Endothelial cell of umbilical vein (primary cell): ENCODE data around the gene NADSYN1. TPM values are rescaled to one million over a fixed set of nuclear protein-coding genes. Genes with fewer than 3 reads are reported as not detected.

ENCODE experiments used
- BruUV-seq: library from RNA; stranded (reverse); fragments of 400-500 nt; replicated peaks from 2 replicates; lab custom pipeline; 2021; lab: Mats Ljungman, UMichigan
- CTCF ChIA-PET: fragments of 300-600, 350-600 bp; sonication (Branson Sonifier 250); formaldehyde crosslinking; loops from one replicate; lab custom pipeline; 2021; ENCODE audit warnings: antibody characterized with exemption, inconsistent platforms; lab: Charles Lee
- POLR2A ChIA-PET: fragments of 300-600, 350-600 bp; sonication (Branson Sonifier 250); formaldehyde crosslinking; loops from one replicate; lab custom pipeline; 2021; ENCODE audit warnings: antibody characterized with exemption, inconsistent platforms; lab: Charles Lee
- DNase-seq: peaks from one replicate; pipeline ENCODE4 v3.0.0-alpha.2; 2011; ENCODE audit warnings: low read depth, low spot score
- FAIRE-seq: peaks from 2 replicates; lab custom pipeline; 2011; peaks lifted over from hg19 to GRCh38; lab: Jason Lieb, UNC
- H2AFZ ChIP-seq: 2 replicates; pipeline ENCODE4 v1.6.0; 2012; ENCODE audit warnings: low read depth, low read length, control low read depth, inconsistent platforms
- H3K27ac ChIP-seq: 2 replicates; pipeline ENCODE4 v1.5.1; 2011; ENCODE audit warnings: low read depth, mild to moderate bottlenecking, control low read depth, low read length, moderate library complexity; ENCODE audit not compliant: insufficient read depth
- H3K27me3 ChIP-seq, 2 experiments: 2 replicates each; pipeline versions ENCODE4 v1.6.0 to v1.6.1; 2011; ENCODE audit warnings: low read length in 2 of 2, mixed read lengths in 1 of 2; ENCODE audit not compliant: control insufficient read depth in 2 of 2, insufficient read depth in 2 of 2
- H3K36me3 ChIP-seq, 2 experiments: 2 replicates in 1 of 2; 3 replicates in 1 of 2; pipeline ENCODE4 v1.5.1; 2011; ENCODE audit warnings: low read length in 2 of 2, mild to moderate bottlenecking in 1 of 2, moderate library complexity in 1 of 2; ENCODE audit not compliant: control insufficient read depth in 2 of 2, insufficient read depth in 2 of 2; ENCODE audit errors: extremely low read depth in 1 of 2
- H3K4me1 ChIP-seq: 3 replicates; pipeline ENCODE4 v1.5.1; 2011; ENCODE audit warnings: mild to moderate bottlenecking, low read length; ENCODE audit not compliant: control insufficient read depth, insufficient read depth; ENCODE audit errors: extremely low read depth
- H3K4me2 ChIP-seq: 2 replicates; pipeline ENCODE4 v1.6.1; 2011; ENCODE audit warnings: low read length, control low read depth, mixed read lengths; ENCODE audit not compliant: insufficient read depth
- H3K4me3 ChIP-seq, 3 experiments: fragments of 200-600 bp in 1 of 3; sonication (generic), shearing (Covaris generic) in 1 of 3; replicated peaks in 1 of 3; 2 replicates each; pipeline ENCODE4 v1.5.1; 2011 to 2016; ENCODE audit warnings: control low read depth in 3 of 3, low read length in 3 of 3, mild to moderate bottlenecking in 2 of 3, inconsistent platforms in 1 of 3, low read depth in 1 of 3, moderate library complexity in 1 of 3; ENCODE audit not compliant: insufficient read depth in 1 of 3
- H3K79me2 ChIP-seq: 2 replicates; pipeline ENCODE4 v1.6.0; 2012; ENCODE audit warnings: low read length, inconsistent platforms; ENCODE audit not compliant: control insufficient read depth, insufficient read depth
- H3K9ac ChIP-seq: replicated peaks from 2 replicates; pipeline ENCODE3; 2011; ENCODE audit warnings: low read length, control low read depth; ENCODE audit not compliant: insufficient read depth; ENCODE audit errors: extremely low read depth
- H3K9me1 ChIP-seq: replicated peaks from 3 replicates; pipeline ENCODE4 v1.6.0; 2011; ENCODE audit warnings: mild to moderate bottlenecking, low read length; ENCODE audit not compliant: control insufficient read depth, insufficient read depth; ENCODE audit errors: extremely low read depth
- H3K9me3 ChIP-seq: replicated peaks from 2 replicates; pipeline ENCODE4 v1.5.1; 2012; ENCODE audit warnings: low read length, inconsistent platforms; ENCODE audit not compliant: control insufficient read depth, insufficient read depth
- H4K20me1 ChIP-seq: replicated peaks from 2 replicates; pipeline ENCODE3; 2011; ENCODE audit warnings: mild to moderate bottlenecking, low read length; ENCODE audit not compliant: control insufficient read depth, insufficient read depth; ENCODE audit errors: extremely low read depth
- EZH2 ChIP-seq: IDR thresholded peaks from 2 replicates; pipeline ENCODE4 v1.6.1; 2012; ENCODE audit warnings: borderline replicate concordance, low read depth, mild to moderate bottlenecking, moderate library complexity, low read length, inconsistent platforms; ENCODE audit not compliant: severe bottlenecking
- FOS ChIP-seq: IDR thresholded peaks from 2 replicates; pipeline ENCODE4 v1.6.1; 2011; ENCODE audit warnings: mild to moderate bottlenecking, low read length, moderate library complexity, borderline replicate concordance; ENCODE audit not compliant: insufficient read depth
- JUN ChIP-seq: IDR thresholded peaks from 2 replicates; pipeline ENCODE4 v1.6.1; 2011; ENCODE audit warnings: borderline replicate concordance, low read depth; ENCODE audit not compliant: insufficient read length, insufficient read depth
- MYC ChIP-seq: IDR thresholded peaks from one replicate; pipeline ENCODE4 v1.6.1; 2011; ENCODE audit warnings: mild to moderate bottlenecking, low read depth, low read length
- POLR2A ChIP-seq: IDR thresholded peaks from 2 replicates; pipeline ENCODE4 v1.6.1; 2012; ENCODE audit warnings: low read depth, mild to moderate bottlenecking, control low read depth, low read length
- POLR2AphosphoS5 ChIP-seq: IDR thresholded peaks from 2 replicates; pipeline ENCODE4 v1.6.1; 2012; ENCODE audit warnings: low read depth, mild to moderate bottlenecking, control low read depth, low read length, moderate library complexity; ENCODE audit not compliant: insufficient read depth
- dilution Hi-C: fragments of 300-500 bp; cut with MboI; formaldehyde crosslinking; loops from one replicate; pipeline ENCODE4 v1.15.0; 2019; ENCODE audit warnings: low sequenced_read_pairs; ENCODE audit not compliant: extremely low pct_ligation_motif_present
- intact Hi-C: fragments of 100-400 bp; cut with micrococcal nuclease; formaldehyde crosslinking; loops from one replicate; pipeline ENCODE4 v1.10.0; 2022
- polyA plus RNA-seq, 4 experiments: library from polyadenylated mRNA; depleted of rRNA in 3 of 4; stranded (reverse) in 3 of 4; unstranded in 1 of 4; fragments of >200 nt; gene quantifications; 2 replicates each; pipeline versions ENCODE4 v1.2.1 to v1.2.3, GENCODE V29; 2011 to 2012; ENCODE audit warnings: missing spikeins in 1 of 4
- total RNA-seq: library from RNA; stranded (reverse); gene quantifications from 2 replicates; pipeline ENCODE4 v1.2.3, GENCODE V29; 2021
- TF ChIP-seq, protein P1 (sequence below): IDR thresholded peaks from 2 replicates; pipeline ENCODE4 v1.6.1; 2011; ENCODE audit not compliant: insufficient read depth, insufficient read length
- TF ChIP-seq, protein P2 (sequence below), 2 donors: IDR thresholded peaks; 1 replicate in 1 of 2; 2 replicates in 1 of 2; pipeline ENCODE4 v1.5.1; 2011; ENCODE audit warnings: low read length in 2 of 2, mild to moderate bottlenecking in 2 of 2, moderate library complexity in 2 of 2, control low read depth in 1 of 2, inconsistent platforms in 1 of 2, low read depth in 1 of 2; ENCODE audit not compliant: insufficient read depth in 1 of 2; ENCODE audit errors: extremely low read depth in 1 of 2

Gene NADSYN1
- total and polyA plus RNA-seq, 2 donors (not counting 3 experiments of a cell fraction or from before 2014, with no cell fraction given) = 77.5 to 99.2 TPM

DNA sequence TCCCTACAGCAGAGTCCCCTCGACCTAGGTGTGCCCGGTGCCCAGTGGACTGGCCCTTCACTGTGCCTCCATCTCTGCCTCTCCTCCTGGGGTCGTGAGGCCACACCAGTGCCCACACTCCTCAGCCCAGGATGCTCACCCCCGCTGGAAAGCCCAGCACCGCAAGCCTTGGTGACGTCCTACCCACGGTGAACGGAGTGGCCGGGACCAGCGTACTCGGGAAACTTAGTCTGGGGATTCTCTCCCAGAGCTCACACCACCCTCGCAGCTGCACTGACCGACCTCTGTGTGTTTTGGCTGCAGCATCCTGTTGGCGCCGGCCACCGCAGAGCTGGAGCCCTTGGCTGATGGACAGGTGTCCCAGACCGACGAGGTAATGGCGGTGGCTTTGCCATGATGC lies 38.5 kb downstream of the NADSYN1 start:
- H3K9me3 ChIP-seq = no peaks in the 10 kb centered on the region
- no peaks in the 10 kb centered on the region for H4K20me1 ChIP-seq
- no peaks in the 10 kb centered on the region for H3K79me2 ChIP-seq
- BruUV-seq = no TSS peak
- FAIRE-seq = no peak
- CTCF ChIA-PET = no interaction called here
- no peaks in the 10 kb centered on the region for H3K9me1 ChIP-seq
- intact Hi-C loops (no loop called here), dilution Hi-C loops (no loop called here)
- H3K4me3 ChIP-seq = no peak overlapping the region
- H3K27ac ChIP-seq = no peak overlapping the region
- DNase-seq = no peak
- no peak overlapping the region for H3K4me2 ChIP-seq
- H2AFZ ChIP-seq = no peak overlapping the region
- TF ChIP-seq POLR2A = no peak
- TF ChIP-seq, protein P1, sequence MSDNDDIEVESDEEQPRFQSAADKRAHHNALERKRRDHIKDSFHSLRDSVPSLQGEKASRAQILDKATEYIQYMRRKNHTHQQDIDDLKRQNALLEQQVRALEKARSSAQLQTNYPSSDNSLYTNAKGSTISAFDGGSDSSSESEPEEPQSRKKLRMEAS = no peak
- no peak for TF ChIP-seq MYC
- TF ChIP-seq EZH2 = no peak
- no peak for TF ChIP-seq JUN
- no peak for TF ChIP-seq FOS
- TF ChIP-seq POLR2AphosphoS5 = no peak
- TF ChIP-seq, protein P2, sequence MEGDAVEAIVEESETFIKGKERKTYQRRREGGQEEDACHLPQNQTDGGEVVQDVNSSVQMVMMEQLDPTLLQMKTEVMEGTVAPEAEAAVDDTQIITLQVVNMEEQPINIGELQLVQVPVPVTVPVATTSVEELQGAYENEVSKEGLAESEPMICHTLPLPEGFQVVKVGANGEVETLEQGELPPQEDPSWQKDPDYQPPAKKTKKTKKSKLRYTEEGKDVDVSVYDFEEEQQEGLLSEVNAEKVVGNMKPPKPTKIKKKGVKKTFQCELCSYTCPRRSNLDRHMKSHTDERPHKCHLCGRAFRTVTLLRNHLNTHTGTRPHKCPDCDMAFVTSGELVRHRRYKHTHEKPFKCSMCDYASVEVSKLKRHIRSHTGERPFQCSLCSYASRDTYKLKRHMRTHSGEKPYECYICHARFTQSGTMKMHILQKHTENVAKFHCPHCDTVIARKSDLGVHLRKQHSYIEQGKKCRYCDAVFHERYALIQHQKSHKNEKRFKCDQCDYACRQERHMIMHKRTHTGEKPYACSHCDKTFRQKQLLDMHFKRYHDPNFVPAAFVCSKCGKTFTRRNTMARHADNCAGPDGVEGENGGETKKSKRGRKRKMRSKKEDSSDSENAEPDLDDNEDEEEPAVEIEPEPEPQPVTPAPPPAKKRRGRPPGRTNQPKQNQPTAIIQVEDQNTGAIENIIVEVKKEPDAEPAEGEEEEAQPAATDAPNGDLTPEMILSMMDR (IDR thresholded peaks at IDR 0.05; ENCODE audit: extremely low read depth in 1 of 2, insufficient read depth in 1 of 2, low read depth in 1 of 2, low read length in 2 of 2) = no peak
- H3K4me1 ChIP-seq = peaks cover 25% of the 10 kb centered on the region
- peaks cover 6 to 26% of the 10 kb centered on the region in 2 experiments for H3K36me3 ChIP-seq
- H3K27me3 ChIP-seq = no peaks in the 10 kb centered on the region
- no peak overlapping the region for H3K9ac ChIP-seq
- POLR2A ChIA-PET = no interaction called here
